HL-60 (cell line): ENCODE results near the gene ATF2.

Experiments
- DNase-seq, 2 experiments: peaks; one replicate each; pipeline ENCODE4 v3.0.0-alpha.2; 2010 to 2020; ENCODE audit warnings: low read depth in 1 of 2, low spot score in 1 of 2
- H3K27ac ChIP-seq: fragments of 250-450 bp; sonication (Bioruptor Pico); replicated peaks from 2 replicates; pipeline ENCODE4 v1.5.1; 2020; ENCODE audit warnings: mild to moderate bottlenecking, moderate library complexity
- H3K27me3 ChIP-seq: fragments of 250-450 bp; sonication (Bioruptor Pico); 2 replicates; pipeline ENCODE4 v1.5.1; 2021; ENCODE audit warnings: mild to moderate bottlenecking, moderate library complexity; ENCODE audit not compliant: insufficient read depth, poor library complexity, severe bottlenecking
- H3K4me3 ChIP-seq: replicated peaks from 2 replicates; pipeline ENCODE4 v1.5.1; 2011; ENCODE audit warnings: mild to moderate bottlenecking, control low read depth, low read length; ENCODE audit not compliant: insufficient read depth
- CTCF ChIP-seq: IDR thresholded peaks from one replicate; pipeline ENCODE4 v1.5.1; 2011; ENCODE audit warnings: low read length, control low read depth, inconsistent platforms; ENCODE audit not compliant: insufficient read depth
- GABPA ChIP-seq: IDR thresholded peaks from 2 replicates; pipeline ENCODE4 v1.6.1; 2012; ENCODE audit warnings: low read depth
- POLR2AphosphoS5 ChIP-seq: IDR thresholded peaks from 2 replicates; pipeline ENCODE4 v1.6.1; 2012; ENCODE audit warnings: low read depth
- REST ChIP-seq: IDR thresholded peaks from 2 replicates; pipeline ENCODE4 v1.6.1; 2012; ENCODE audit warnings: low read depth; ENCODE audit not compliant: insufficient replicate concordance
- SPI1 ChIP-seq: IDR thresholded peaks from 2 replicates; pipeline ENCODE4 v1.6.1; 2012; ENCODE audit warnings: low read depth, mild to moderate bottlenecking, borderline replicate concordance

The ATF2 gene

GRCh38 chr2:175205523-175205922 lies 37.5 kb upstream of the ATF2 start:
- DNase-seq = no peak
- TF ChIP-seq CTCF (no peak), SPI1 (no peak), REST (no peak), GABPA (no peak), POLR2AphosphoS5 (no peak)

GRCh38 chr2:175203621-175204496 lies 35.9 kb upstream of the ATF2 start:
- no peak overlapping the region for H3K27ac ChIP-seq
- DNase-seq = peak in 1 of 2 experiments; percentile 54
- no peak overlapping the region for H3K4me3 ChIP-seq
- peaks cover 7% of the 10 kb centered on the region for H3K27me3 ChIP-seq
- TF ChIP-seq CTCF (peak; percentile 24), REST (no peak)

More at GRCh38 chr2:175205523-175205922, 37.5 kb upstream of the ATF2 start:
- H3K27ac ChIP-seq = no peak overlapping the region
- H3K27me3 ChIP-seq = peaks cover 7% of the 10 kb centered on the region
- no peak overlapping the region for H3K4me3 ChIP-seq

- Histone ChIP-seq H3K27ac (no peak overlapping the region), H3K4me3 (no peak overlapping the region), H3K27me3 (peaks cover 5% of the 10 kb centered on the region)
- no peak for TF ChIP-seq REST
- TF ChIP-seq CTCF = no peak
- no peak for TF ChIP-seq GABPA
- DNase-seq = no peak
Observed at GRCh38 chr2:175195012-175195411, 27.0 kb upstream of the ATF2 start.
